Measurements from ENCODE around the gene TESK1.
"Not testable (repeated sequence)": the region's sequence is repeated elsewhere in the genome, so short reads cannot be mapped to it uniquely, and the experiment has no call there.

GRCh38 chr9:35584681-35585080, 20.4 kb upstream of the TESK1 start:
- TF ChIP-seq, protein P1, sequence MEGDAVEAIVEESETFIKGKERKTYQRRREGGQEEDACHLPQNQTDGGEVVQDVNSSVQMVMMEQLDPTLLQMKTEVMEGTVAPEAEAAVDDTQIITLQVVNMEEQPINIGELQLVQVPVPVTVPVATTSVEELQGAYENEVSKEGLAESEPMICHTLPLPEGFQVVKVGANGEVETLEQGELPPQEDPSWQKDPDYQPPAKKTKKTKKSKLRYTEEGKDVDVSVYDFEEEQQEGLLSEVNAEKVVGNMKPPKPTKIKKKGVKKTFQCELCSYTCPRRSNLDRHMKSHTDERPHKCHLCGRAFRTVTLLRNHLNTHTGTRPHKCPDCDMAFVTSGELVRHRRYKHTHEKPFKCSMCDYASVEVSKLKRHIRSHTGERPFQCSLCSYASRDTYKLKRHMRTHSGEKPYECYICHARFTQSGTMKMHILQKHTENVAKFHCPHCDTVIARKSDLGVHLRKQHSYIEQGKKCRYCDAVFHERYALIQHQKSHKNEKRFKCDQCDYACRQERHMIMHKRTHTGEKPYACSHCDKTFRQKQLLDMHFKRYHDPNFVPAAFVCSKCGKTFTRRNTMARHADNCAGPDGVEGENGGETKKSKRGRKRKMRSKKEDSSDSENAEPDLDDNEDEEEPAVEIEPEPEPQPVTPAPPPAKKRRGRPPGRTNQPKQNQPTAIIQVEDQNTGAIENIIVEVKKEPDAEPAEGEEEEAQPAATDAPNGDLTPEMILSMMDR (IDR thresholded peaks at IDR 0.05): not testable (repeated sequence)
- not testable (repeated sequence) for TF ChIP-seq EZH2, EZH2phosphoT487 (IDR thresholded peaks at IDR 0.05)

Measured in neural progenitor cell (in vitro differentiated cells).